Neural cell (in vitro differentiated cells): Measurements from ENCODE around the gene RALGAPB. TPM values are rescaled to one million over a fixed set of nuclear protein-coding genes. Genes with fewer than 3 reads are reported as not detected.

Experiments used
- H2AFZ ChIP-seq: fragments of 200-600, 300-800 bp; sonication (generic), shearing (Covaris generic); 2 replicates; pipeline ENCODE4 v1.6.0; 2014; ENCODE audit warnings: low read depth, mild to moderate bottlenecking, antibody characterized with exemption, low read length, moderate library complexity
- H3F3A ChIP-seq: fragments of 200-600 bp; shearing (Covaris generic); 2 replicates; pipeline ENCODE4 v1.6.1; 2016; ENCODE audit warnings: mild to moderate bottlenecking, moderate library complexity, mixed read lengths, antibody characterized with exemption, low read length; ENCODE audit not compliant: insufficient read depth, poor library complexity, severe bottlenecking
- H3K27ac ChIP-seq: fragments of 200-600, 300-800 bp; sonication (generic), shearing (Covaris generic); 2 replicates; pipeline ENCODE4 v1.5.1; 2014; ENCODE audit warnings: mild to moderate bottlenecking, low read length, moderate library complexity
- H3K27me3 ChIP-seq: fragments of 300-800, 200-600 bp; sonication (generic), shearing (Covaris generic); 2 replicates; pipeline ENCODE4 v1.6.0; 2014; ENCODE audit warnings: mild to moderate bottlenecking, low read depth, low read length, moderate library complexity; ENCODE audit not compliant: insufficient read depth
- H3K36me3 ChIP-seq: fragments of 300-800, 200-600 bp; sonication (generic), shearing (Covaris generic); 2 replicates; pipeline ENCODE4 v1.5.1; 2014; ENCODE audit warnings: mild to moderate bottlenecking, antibody characterized with exemption, low read length, moderate library complexity; ENCODE audit not compliant: insufficient read depth
- H3K4me2 ChIP-seq: fragments of 300-800, 200-600 bp; sonication (generic), shearing (Covaris generic); 2 replicates; pipeline ENCODE4 v1.6.0; 2014; ENCODE audit warnings: mild to moderate bottlenecking, low read length
- H3K4me3 ChIP-seq: fragments of 300-800, 200-600 bp; sonication (generic), shearing (Covaris generic); 2 replicates; pipeline ENCODE4 v1.5.1; 2014; ENCODE audit warnings: mild to moderate bottlenecking, low read length, moderate library complexity
- H3K79me2 ChIP-seq: fragments of 200-600 bp; shearing (Covaris generic); replicated peaks from 2 replicates; pipeline ENCODE4 v1.6.0; 2014; ENCODE audit warnings: mild to moderate bottlenecking, low read length, moderate library complexity; ENCODE audit not compliant: insufficient read depth
- H3K9ac ChIP-seq: fragments of 300-800, 200-600 bp; sonication (generic), shearing (Covaris generic); 2 replicates; pipeline ENCODE4 v1.6.1; 2016; ENCODE audit warnings: mild to moderate bottlenecking, low read length, mixed read lengths
- H3K9me2 ChIP-seq: fragments of 200-600 bp; shearing (Covaris generic); 2 replicates; pipeline ENCODE4 v1.6.1; 2016; ENCODE audit warnings: mild to moderate bottlenecking, low read length, mixed read lengths; ENCODE audit not compliant: insufficient read depth
- H3K9me3 ChIP-seq: fragments of 200-600, 300-800 bp; sonication (generic), shearing (Covaris generic); 2 replicates; pipeline ENCODE4 v1.6.1; 2016; ENCODE audit warnings: mild to moderate bottlenecking, mixed run types, low read length, moderate library complexity, mixed read lengths
- H4K20me1 ChIP-seq: fragments of 200-600 bp; shearing (Covaris generic); 2 replicates; pipeline ENCODE4 v1.6.1; 2016; ENCODE audit warnings: mild to moderate bottlenecking, mixed run types; ENCODE audit not compliant: insufficient read depth
- CTCF ChIP-seq: fragments of 450-650 bp; IDR thresholded peaks from 2 replicates; pipeline ENCODE4 v1.5.1; 2014; ENCODE audit warnings: antibody characterized with exemption, mild to moderate bottlenecking, moderate library complexity; ENCODE audit not compliant: poor library complexity, severe bottlenecking
- EP300 ChIP-seq: fragments of 450-650 bp; conservative IDR thresholded peaks from 2 replicates; pipeline ENCODE4 v1.6.1; 2014; ENCODE audit warnings: antibody characterized with exemption, mild to moderate bottlenecking, moderate library complexity; ENCODE audit not compliant: poor library complexity, severe bottlenecking
- EZH2 ChIP-seq: fragments of 200-600, 300-800 bp; shearing (Covaris generic), sonication (generic); IDR thresholded peaks from 2 replicates; pipeline ENCODE4 v1.6.1; 2014; ENCODE audit warnings: antibody characterized with exemption, low read length, borderline replicate concordance, mild to moderate bottlenecking; ENCODE audit not compliant: insufficient read depth, poor library complexity, severe bottlenecking
- MXI1 ChIP-seq: fragments of 450-650 bp; conservative IDR thresholded peaks from 2 replicates; pipeline ENCODE4 v1.6.1; 2014; ENCODE audit warnings: antibody characterized with exemption, mild to moderate bottlenecking; ENCODE audit not compliant: poor library complexity, severe bottlenecking
- POLR2AphosphoS5 ChIP-seq: IDR thresholded peaks from 2 replicates; pipeline ENCODE4 v1.6.1; 2012
- RAD21 ChIP-seq: fragments of 450-650 bp; conservative IDR thresholded peaks from 2 replicates; pipeline ENCODE4 v1.6.1; 2014; ENCODE audit warnings: antibody characterized with exemption, mild to moderate bottlenecking, moderate library complexity
- REST ChIP-seq: IDR thresholded peaks from 2 replicates; pipeline ENCODE4 v1.6.1; 2012; ENCODE audit warnings: borderline replicate concordance
- SMC3 ChIP-seq: fragments of 450-650 bp; conservative IDR thresholded peaks from 2 replicates; pipeline ENCODE4 v1.6.1; 2014; ENCODE audit warnings: antibody characterized with exemption, mild to moderate bottlenecking, moderate library complexity; ENCODE audit not compliant: poor library complexity
- TAF1 ChIP-seq: IDR thresholded peaks from 2 replicates; pipeline ENCODE4 v1.6.1; 2012; ENCODE audit warnings: low read depth
- polyA plus RNA-seq: library from polyadenylated mRNA; depleted of rRNA; stranded (reverse); fragments of >200 nt; gene quantifications from 2 replicates; pipeline ENCODE4 v1.2.3, GENCODE V29; 2014

Gene RALGAPB
- polyA plus RNA-seq, 1 donor from 2014 or later = 30.0 TPM

DNA sequence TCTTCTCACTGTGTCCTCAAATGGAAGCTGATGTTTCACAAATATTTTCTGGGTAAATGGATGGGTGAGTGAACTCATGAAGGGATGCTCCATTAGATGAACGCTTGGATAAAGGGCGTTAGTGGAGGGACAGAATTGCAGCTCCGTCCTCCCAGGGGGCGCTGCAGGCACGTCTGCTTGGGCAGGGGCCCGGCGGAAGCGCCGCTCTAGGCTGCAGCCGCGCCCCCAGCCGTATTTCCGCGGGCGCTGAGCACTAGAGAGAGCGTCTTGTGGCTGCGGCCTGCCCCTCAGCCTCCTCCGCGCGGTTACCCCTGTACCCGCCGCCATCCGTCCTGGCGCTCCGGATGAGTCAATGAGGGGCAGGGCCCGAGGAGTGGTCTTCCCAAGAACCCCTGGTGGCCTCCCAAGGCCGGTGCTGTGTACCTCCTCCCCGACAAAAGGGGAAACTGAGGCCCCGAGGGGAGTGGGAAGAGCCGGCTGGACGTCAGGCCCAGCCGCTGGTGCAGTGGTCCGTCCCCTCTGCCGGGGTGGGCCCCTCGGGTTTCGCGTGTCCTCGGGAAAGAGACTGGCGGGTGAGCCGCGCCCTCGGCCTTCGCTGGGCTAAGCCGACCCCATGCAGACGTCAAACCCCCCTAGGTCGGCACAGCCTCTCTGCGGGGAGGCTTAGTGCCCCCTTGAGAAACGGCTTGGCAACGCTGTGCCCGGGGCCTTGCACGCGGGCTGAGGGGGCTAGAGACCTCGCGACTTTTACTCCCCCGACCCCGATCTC is 26.0 kb upstream of the RALGAPB start:
- peak overlapping the region; percentile 81 for H2AFZ ChIP-seq
- peak overlapping the region; percentile 86 for H3K4me3 ChIP-seq
- TF ChIP-seq TAF1 = peak; percentile 94
- TF ChIP-seq REST = peak; percentile 71
- peak; percentile 86 for TF ChIP-seq MXI1
- peak; percentile 99 for TF ChIP-seq POLR2AphosphoS5
- TF ChIP-seq SMC3 = peak; percentile 70
- TF ChIP-seq CTCF = peak; percentile 98
- no peak for TF ChIP-seq EZH2
- TF ChIP-seq RAD21 = peak; percentile 61
- TF ChIP-seq EP300 = peak; percentile 69
- H3K4me2 ChIP-seq = peak overlapping the region; percentile 67
- H3K36me3 ChIP-seq = no peaks in the 10 kb centered on the region
- H3K79me2 ChIP-seq = no peaks in the 10 kb centered on the region
- no peaks in the 10 kb centered on the region for H3K9me3 ChIP-seq
- H3K9ac ChIP-seq = peak overlapping the region; percentile 92
- no peaks in the 10 kb centered on the region for H3K27me3 ChIP-seq
- no peaks in the 10 kb centered on the region for H3F3A ChIP-seq
- no peaks in the 10 kb centered on the region for H4K20me1 ChIP-seq
- peak overlapping the region; percentile 64 for H3K27ac ChIP-seq
- no peaks in the 10 kb centered on the region for H3K9me2 ChIP-seq

- Histone ChIP-seq H3K4me2 (peak overlapping the region; percentile 67), H3K9me2 (no peaks in the 10 kb centered on the region), H3K27me3 (no peaks in the 10 kb centered on the region), H3F3A (no peaks in the 10 kb centered on the region), H3K4me3 (peak overlapping the region; percentile 86), H3K27ac (no peak overlapping the region), H3K36me3 (no peaks in the 10 kb centered on the region), H3K9ac (peak overlapping the region; percentile 92), H2AFZ (peak overlapping the region; percentile 81), H3K79me2 (no peaks in the 10 kb centered on the region), H4K20me1 (no peaks in the 10 kb centered on the region), H3K9me3 (no peaks in the 10 kb centered on the region)
- TF ChIP-seq SMC3 (no peak), MXI1 (no peak), CTCF (no peak)
Observed at GRCh38 chr20:38447251-38447661, 25.4 kb upstream of the RALGAPB start.
